Fibroblast of the aortic adventitia (primary cell): ENCODE results near the gene H19. TPM values are rescaled to one million over a fixed set of nuclear protein-coding genes. Genes with fewer than 3 reads are reported as not detected.

Source experiments
- DNase-seq: peaks from one replicate; pipeline ENCODE4 v3.0.0-alpha.2; 2010; ENCODE audit warnings: low read depth
- H3K4me3 ChIP-seq: 2 replicates; pipeline ENCODE4 v1.5.1; 2011; ENCODE audit warnings: low read depth, mild to moderate bottlenecking, control low read depth, low read length, moderate library complexity
- CTCF ChIP-seq: IDR thresholded peaks from 2 replicates; pipeline ENCODE4 v1.5.1; 2011; ENCODE audit warnings: mild to moderate bottlenecking, low read length, control low read depth, inconsistent platforms; ENCODE audit not compliant: insufficient read depth
- small RNA-seq: library from RNA; depleted of rRNA; stranded (forward); fragments of <200 nt; gene quantifications from one replicate; pipeline ENCODE3, GENCODE V24; 2012
- total RNA-seq: library from RNA; depleted of rRNA; stranded (reverse); fragments of >200 nt; gene quantifications from 2 replicates; pipeline ENCODE4 v1.2.3, GENCODE V29; 2012; ENCODE audit warnings: low replicate concordance

Gene H19
- total RNA-seq, 1 donor = 80.9 TPM

GRCh38 chr11:1952806-1953482, 44.7 kb downstream of the H19 start:
- TF ChIP-seq CTCF = no peak
- no peak for DNase-seq

GRCh38 chr11:1949922-1950321, 47.7 kb downstream of the H19 start:
- no peak for DNase-seq
- no peak for TF ChIP-seq CTCF
- no peak overlapping the region for H3K4me3 ChIP-seq

More at GRCh38 chr11:1952806-1953482, 44.7 kb downstream of the H19 start:
- no peak overlapping the region for H3K4me3 ChIP-seq

- DNase-seq = no peak
- TF ChIP-seq CTCF = no peak
- no peak overlapping the region for H3K4me3 ChIP-seq
Measured at GRCh38 chr11:1949302-1949701, 48.3 kb downstream of the H19 start.

- no peak overlapping the region for H3K4me3 ChIP-seq
- DNase-seq = no peak
- no peak for TF ChIP-seq CTCF
Measured at GRCh38 chr11:1948389-1948788, 49.3 kb downstream of the H19 start.

GRCh38 chr11:1947592-1948237, 49.9 kb downstream of the H19 start:
- no peak for DNase-seq
- TF ChIP-seq CTCF = no peak
- no peak overlapping the region for H3K4me3 ChIP-seq

- no peak for DNase-seq
- no peak within 1 kb of the TSS for H3K4me3 ChIP-seq
- TF ChIP-seq CTCF = no peak
Measured at GRCh38 chr11:1946812-1947484, 50.7 kb downstream of the H19 start, which contains the start of gene MRPL23. Gene MRPL23 (plus strand): TSS chr11:1947332. CDS start chr11:1947363, 31 bp downstream.

Small RNA genes within 50 kb of the gene (small RNA-seq; reads per million reads assigned to genes)
- not detected for gene RF01972
- not detected for gene RF01973

Other genes starting within 250 kb of the H19 start
- gene IFITM10, start 247.2 kb downstream of the H19 start, total RNA-seq = 2.2 and 5.9 TPM in 2 replicates
- 184 and 221 TPM in 2 replicates for gene CTSD, start 233.9 kb downstream of the H19 start, total RNA-seq
- gene SYT8, start 162.9 kb downstream of the H19 start, total RNA-seq = 0.82 TPM in 1 of 2 replicates, not detected in the other
- gene TNNI2, start 158.9 kb downstream of the H19 start, total RNA-seq = not detected in 2 replicates
- gene LSP1, start 144.8 kb downstream of the H19 start, total RNA-seq = 18.7 and 40.2 TPM in 2 replicates
- not detected in 2 replicates for gene PRR33, start 105.9 kb downstream of the H19 start, total RNA-seq
- 0.81 and 6.5 TPM in 2 replicates for gene TNNT3, start 78.1 kb downstream of the H19 start, total RNA-seq
- gene MRPL23, start 50.5 kb downstream of the H19 start, total RNA-seq = 55.2 and 84.3 TPM in 2 replicates
- 3.3 and 4.2 TPM in 2 replicates for gene IGF2, start 141.5 kb upstream of the H19 start, total RNA-seq
- gene INS, start 163.4 kb upstream of the H19 start, total RNA-seq = not detected in 2 replicates
- gene TH, start 174.0 kb upstream of the H19 start, total RNA-seq = not detected in 2 replicates